GM19324 (cell line): Measurements from ENCODE around the gene SPINK5.
"Not testable (repeated sequence)": the region's sequence is repeated elsewhere in the genome, so short reads cannot be mapped to it uniquely, and the experiment has no call there.

Experiments
- ATAC-seq: cut with Tn5 transposase; IDR thresholded peaks from one replicate; pipeline ENCODE4 v1.9.1; 2021; ENCODE audit warnings: mild to moderate bottlenecking, moderate library complexity; ENCODE audit not compliant: unreplicated experiment, low FRiP score

SPINK5 gene

GRCh38 chr5:148063861-148064260, at the start of gene SPINK5:
TSS of gene SPINK5 (plus strand) at chr5:148063980. CDS start at chr5:148064045, 65 bp downstream.
- no peak for ATAC-seq

- ATAC-seq: no peak
Observed at GRCh38 chr5:148014276-148014675, 49.5 kb upstream of the SPINK5 start.

- ATAC-seq: no peak
Observed at GRCh38 chr5:148020257-148020988, 43.4 kb upstream of the SPINK5 start.

GRCh38 chr5:148027505-148027904, 36.3 kb upstream of the SPINK5 start:
- no peak for ATAC-seq

GRCh38 chr5:148029131-148029530, 34.6 kb upstream of the SPINK5 start:
- ATAC-seq: no peak

- no peak for ATAC-seq
Observed at GRCh38 chr5:148033134-148033533, 30.6 kb upstream of the SPINK5 start.

GRCh38 chr5:148035676-148036075, 28.1 kb upstream of the SPINK5 start:
- no peak for ATAC-seq

GRCh38 chr5:148042881-148043280, 20.9 kb upstream of the SPINK5 start:
- no peak for ATAC-seq

- ATAC-seq: no peak
Observed at GRCh38 chr5:148043705-148044104, 20.1 kb upstream of the SPINK5 start.

GRCh38 chr5:148055160-148055559, 8.6 kb upstream of the SPINK5 start:
- ATAC-seq: not testable (repeated sequence)

- ATAC-seq: no peak
Observed at GRCh38 chr5:148060309-148060708, 3.5 kb upstream of the SPINK5 start.

GRCh38 chr5:148060881-148061280, 2.9 kb upstream of the SPINK5 start:
- ATAC-seq: no peak

GRCh38 chr5:148070621-148071020, 6.8 kb downstream of the SPINK5 start:
- ATAC-seq: no peak

- ATAC-seq: no peak
Observed at GRCh38 chr5:148072207-148072606, 8.4 kb downstream of the SPINK5 start.

- ATAC-seq: no peak
Observed at GRCh38 chr5:148075529-148075928, 11.7 kb downstream of the SPINK5 start.

- no peak for ATAC-seq
Observed at GRCh38 chr5:148083203-148083602, 19.4 kb downstream of the SPINK5 start.

- ATAC-seq: no peak
Observed at GRCh38 chr5:148084269-148084668, 20.5 kb downstream of the SPINK5 start.

- ATAC-seq: no peak
Observed at GRCh38 chr5:148085310-148085709, 21.5 kb downstream of the SPINK5 start.

- ATAC-seq: no peak
Observed at GRCh38 chr5:148085977-148086705, 22.4 kb downstream of the SPINK5 start.

GRCh38 chr5:148090146-148090772, 26.5 kb downstream of the SPINK5 start:
- ATAC-seq: no peak

GRCh38 chr5:148090773-148091250, 27.0 kb downstream of the SPINK5 start:
- ATAC-seq: no peak
